SK-N-SH treated with all-trans-retinoic acid at 6 μM for 48 hours (cell line): Measurements from ENCODE around the gene CASZ1.

Experiments
- ATAC-seq: fragments of 200-7000 bp; cut with Tn5 transposase; 3 replicates; pipeline ENCODE4 v1.9.1; 2020; ENCODE audit warnings: mild to moderate bottlenecking, moderate library complexity
- ARNTL ChIP-seq: fragments of 450-650 bp; formaldehyde crosslinking; IDR thresholded peaks from 2 replicates; pipeline ENCODE4 v1.5.0; 2020; ENCODE audit warnings: low read depth, mild to moderate bottlenecking, moderate library complexity, borderline replicate concordance
- BACH2 ChIP-seq: fragments of 250-450 bp; sonication (Bioruptor Pico); IDR thresholded peaks from 2 replicates; pipeline ENCODE4 v1.9.0; 2021; ENCODE audit warnings: mild to moderate bottlenecking, borderline replicate concordance
- CREB5 ChIP-seq: fragments of 250-450 bp; sonication (Bioruptor Pico); IDR thresholded peaks from 2 replicates; pipeline ENCODE4 v1.5.1; 2020; ENCODE audit warnings: low read depth, mild to moderate bottlenecking, moderate library complexity
- CSDC2 ChIP-seq: fragments of 250-450 bp; sonication (Bioruptor Pico); IDR thresholded peaks from 2 replicates; pipeline ENCODE4 v1.5.0; 2020; ENCODE audit warnings: mild to moderate bottlenecking, moderate library complexity
- CSRNP3 ChIP-seq: fragments of 250-450 bp; sonication (Bioruptor Pico); IDR thresholded peaks from 2 replicates; pipeline ENCODE4 v1.5.1; 2021; ENCODE audit warnings: mild to moderate bottlenecking, moderate library complexity
- ESRRG ChIP-seq: fragments of 250-450 bp; sonication (Bioruptor Pico); IDR thresholded peaks from 2 replicates; pipeline ENCODE4 v1.6.1; 2021; ENCODE audit warnings: mild to moderate bottlenecking
- ISL1 ChIP-seq: fragments of 250-450 bp; sonication (Bioruptor Pico); IDR thresholded peaks from 2 replicates; pipeline ENCODE4 v2.1.2; 2022; ENCODE audit warnings: mild to moderate bottlenecking, moderate library complexity
- OSR1 ChIP-seq: fragments of 250-450 bp; sonication (Bioruptor Pico); IDR thresholded peaks from 2 replicates; pipeline ENCODE4 v1.8.0; 2022; ENCODE audit warnings: moderate library complexity, mild to moderate bottlenecking, inconsistent platforms
- PATZ1 ChIP-seq: fragments of 250-450 bp; sonication (Bioruptor Pico); IDR thresholded peaks from 2 replicates; pipeline ENCODE4 v1.8.0; 2020; ENCODE audit warnings: mild to moderate bottlenecking, moderate library complexity, borderline replicate concordance
- POU6F1 ChIP-seq: fragments of 250-450 bp; sonication (Bioruptor Pico); IDR thresholded peaks from 2 replicates; pipeline ENCODE4 v1.8.0; 2021; ENCODE audit warnings: low read depth, mild to moderate bottlenecking, moderate library complexity, borderline replicate concordance
- PPARA ChIP-seq: fragments of 250-450 bp; sonication (Bioruptor Pico); IDR thresholded peaks from 2 replicates; pipeline ENCODE4 v1.5.0; 2020; ENCODE audit warnings: mild to moderate bottlenecking, borderline replicate concordance
- RARB ChIP-seq: fragments of 250-450 bp; sonication (Bioruptor Pico); IDR thresholded peaks from 2 replicates; pipeline ENCODE4 v1.8.0; 2021; ENCODE audit warnings: mild to moderate bottlenecking, moderate library complexity
- SNAI2 ChIP-seq: fragments of 250-450 bp; sonication (Bioruptor Pico); IDR thresholded peaks from 2 replicates; pipeline ENCODE4 v1.5.0; 2020; ENCODE audit warnings: mild to moderate bottlenecking, moderate library complexity
- TOX ChIP-seq: fragments of 250-450 bp; sonication (Bioruptor Pico); IDR thresholded peaks from 2 replicates; pipeline ENCODE4 v1.8.0; 2021; ENCODE audit warnings: mild to moderate bottlenecking, moderate library complexity, borderline replicate concordance
- TSHZ2 ChIP-seq: fragments of 250-450 bp; sonication (Bioruptor Pico); IDR thresholded peaks from 2 replicates; pipeline ENCODE4 v1.5.0; 2020; ENCODE audit warnings: mild to moderate bottlenecking, moderate library complexity
- ZC3H10 ChIP-seq: fragments of 250-450 bp; sonication (Bioruptor Pico); IDR thresholded peaks from 2 replicates; pipeline ENCODE4 v1.5.1; 2021; ENCODE audit warnings: mild to moderate bottlenecking, moderate library complexity
- ZFP3 ChIP-seq: fragments of 250-450 bp; sonication (Bioruptor Pico); IDR thresholded peaks from 2 replicates; pipeline ENCODE4 v1.5.0; 2020; ENCODE audit warnings: mild to moderate bottlenecking, moderate library complexity
- ZNF565 ChIP-seq: fragments of 450-650 bp; formaldehyde crosslinking; conservative IDR thresholded peaks from 2 replicates; pipeline ENCODE4 v1.5.0; 2020; ENCODE audit warnings: low read depth, mild to moderate bottlenecking, moderate library complexity
- ZNF70 ChIP-seq: fragments of 450-650 bp; formaldehyde crosslinking; IDR thresholded peaks from 2 replicates; pipeline ENCODE4 v1.5.0; 2020; ENCODE audit warnings: mild to moderate bottlenecking, moderate library complexity

Gene CASZ1

GRCh38 chr1:10601342-10602070 lies 194.9 kb downstream of the CASZ1 start:
- ATAC-seq = no peak
- TF ChIP-seq ESRRG (CRISPR knock-in tag) = no peak
- no peak for TF ChIP-seq SNAI2
- TF ChIP-seq ZFP3 (CRISPR knock-in tag) = no peak
- no peak for TF ChIP-seq OSR1 (CRISPR knock-in tag)
- no peak for TF ChIP-seq CREB5 (CRISPR knock-in tag)
- TF ChIP-seq ZNF70 (CRISPR knock-in tag) = no peak
- TF ChIP-seq BACH2 = no peak
- no peak for TF ChIP-seq ISL1 (CRISPR knock-in tag)
- TF ChIP-seq TSHZ2 = no peak
- TF ChIP-seq ARNTL = no peak
- no peak for TF ChIP-seq RARB (CRISPR knock-in tag)

- peak; percentile 74 for ATAC-seq
- TF ChIP-seq ARNTL = no peak
- no peak for TF ChIP-seq ZNF70 (CRISPR knock-in tag)
- no peak for TF ChIP-seq PATZ1 (CRISPR knock-in tag)
- no peak for TF ChIP-seq TOX (CRISPR knock-in tag)
- TF ChIP-seq RARB (CRISPR knock-in tag) = no peak
- no peak for TF ChIP-seq POU6F1
- no peak for TF ChIP-seq SNAI2
- no peak for TF ChIP-seq CSDC2 (CRISPR knock-in tag)
- TF ChIP-seq BACH2 = no peak
- TF ChIP-seq CREB5 (CRISPR knock-in tag) = no peak
- TF ChIP-seq ZC3H10 (CRISPR knock-in tag) = no peak
- no peak for TF ChIP-seq ESRRG (CRISPR knock-in tag)
- no peak for TF ChIP-seq CSRNP3 (CRISPR knock-in tag)
- no peak for TF ChIP-seq ISL1 (CRISPR knock-in tag)
- TF ChIP-seq ZNF565 (CRISPR knock-in tag) = no peak
Measured at GRCh38 chr1:10599194-10599861, 197.1 kb downstream of the CASZ1 start.

- TF ChIP-seq TOX (CRISPR knock-in tag) (no peak), ZNF70 (CRISPR knock-in tag) (no peak), PPARA (CRISPR knock-in tag) (no peak), TSHZ2 (no peak)
- ATAC-seq = peak; percentile 43; the same call in 2 of the 3 replicates
Measured at GRCh38 chr1:10598389-10598702, 198.1 kb downstream of the CASZ1 start.
